ENCODE measurements around the gene NEDD4L. TPM values are rescaled to one million over a fixed set of nuclear protein-coding genes. Genes with fewer than 3 reads are reported as not detected.
A peak's percentile ranks its signal among the peaks of the same experiment; 100 is the strongest.

Gene NEDD4L
- total RNA-seq, 1 donor = 31.5 TPM

DNA sequence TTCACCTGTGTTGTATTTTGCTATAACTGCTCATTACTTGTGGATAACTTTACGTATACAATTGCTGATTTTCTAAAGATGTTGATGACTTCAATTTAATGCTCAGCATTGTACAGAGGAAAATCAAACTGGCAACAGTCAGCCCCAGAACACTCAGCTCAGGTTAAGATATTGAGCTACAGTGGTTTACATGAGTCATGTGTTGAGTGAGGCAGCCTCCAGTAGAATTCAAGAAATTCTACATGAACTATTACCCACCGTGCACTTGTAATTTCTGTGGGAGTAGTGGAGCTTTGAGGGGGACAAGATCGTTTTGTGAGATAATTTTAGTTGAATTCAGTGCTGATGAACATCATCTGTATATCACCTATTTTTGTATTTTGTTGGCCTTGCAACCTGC, 292.6 kb downstream of the NEDD4L start:
- DNase-seq (ENCODE audit: low read depth) = no peak
- TF ChIP-seq, protein P1, sequence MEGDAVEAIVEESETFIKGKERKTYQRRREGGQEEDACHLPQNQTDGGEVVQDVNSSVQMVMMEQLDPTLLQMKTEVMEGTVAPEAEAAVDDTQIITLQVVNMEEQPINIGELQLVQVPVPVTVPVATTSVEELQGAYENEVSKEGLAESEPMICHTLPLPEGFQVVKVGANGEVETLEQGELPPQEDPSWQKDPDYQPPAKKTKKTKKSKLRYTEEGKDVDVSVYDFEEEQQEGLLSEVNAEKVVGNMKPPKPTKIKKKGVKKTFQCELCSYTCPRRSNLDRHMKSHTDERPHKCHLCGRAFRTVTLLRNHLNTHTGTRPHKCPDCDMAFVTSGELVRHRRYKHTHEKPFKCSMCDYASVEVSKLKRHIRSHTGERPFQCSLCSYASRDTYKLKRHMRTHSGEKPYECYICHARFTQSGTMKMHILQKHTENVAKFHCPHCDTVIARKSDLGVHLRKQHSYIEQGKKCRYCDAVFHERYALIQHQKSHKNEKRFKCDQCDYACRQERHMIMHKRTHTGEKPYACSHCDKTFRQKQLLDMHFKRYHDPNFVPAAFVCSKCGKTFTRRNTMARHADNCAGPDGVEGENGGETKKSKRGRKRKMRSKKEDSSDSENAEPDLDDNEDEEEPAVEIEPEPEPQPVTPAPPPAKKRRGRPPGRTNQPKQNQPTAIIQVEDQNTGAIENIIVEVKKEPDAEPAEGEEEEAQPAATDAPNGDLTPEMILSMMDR (IDR thresholded peaks at IDR 0.05; ENCODE audit: insufficient read depth, low read depth, low read length) = no peak
- H3K4me3 ChIP-seq (ENCODE audit: low read depth, low read length) = no peak overlapping the region

DNA sequence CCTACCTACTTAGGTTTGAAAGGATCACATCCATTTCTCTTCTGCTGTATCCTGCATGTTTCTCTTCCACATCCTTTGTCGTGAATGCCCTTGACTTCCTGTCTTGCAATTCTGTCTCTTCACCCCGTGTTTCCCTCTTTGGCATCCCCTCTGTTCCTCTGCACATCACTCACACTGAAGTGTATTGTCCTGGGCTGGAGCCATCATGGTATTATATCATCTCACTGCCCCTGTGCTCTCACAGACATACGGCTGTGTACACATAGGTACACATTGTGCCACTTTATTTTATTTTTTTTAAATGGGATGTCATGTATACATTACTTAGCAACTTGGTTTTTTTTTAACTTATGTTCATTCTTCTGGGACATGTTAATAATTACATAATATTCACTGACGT, 293.3 kb downstream of the NEDD4L start:
- TF ChIP-seq, protein P1 (IDR thresholded peaks at IDR 0.05; ENCODE audit: insufficient read depth, low read depth, low read length) = no peak
- no peak overlapping the region for H3K4me3 ChIP-seq (ENCODE audit: low read depth, low read length)
- DNase-seq (ENCODE audit: low read depth) = no peak

DNA sequence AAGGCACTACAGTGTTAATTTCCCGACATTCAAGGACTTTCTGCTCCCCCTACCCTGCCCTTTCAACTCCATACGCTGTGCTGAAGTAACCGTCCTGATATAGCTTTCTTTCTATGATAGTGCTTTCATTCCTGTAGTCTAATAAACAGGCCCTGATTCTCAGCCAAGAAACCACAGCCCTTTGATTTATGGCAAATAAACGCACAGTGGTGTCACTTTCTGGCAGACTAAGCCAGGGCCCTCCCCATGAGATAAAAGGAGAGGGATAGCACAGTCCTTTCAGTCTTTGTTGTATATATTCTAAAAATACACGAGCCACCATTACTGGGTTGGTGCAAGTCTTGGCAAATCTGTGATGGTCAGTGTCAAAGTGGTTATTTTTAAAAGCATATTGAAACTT, 293.7 kb downstream of the NEDD4L start:
- H3K4me3 ChIP-seq (ENCODE audit: low read depth, low read length) = no peak overlapping the region
- DNase-seq (ENCODE audit: low read depth) = peak; percentile 75
- TF ChIP-seq, protein P1 (IDR thresholded peaks at IDR 0.05; ENCODE audit: insufficient read depth, low read depth, low read length) = no peak

DNA sequence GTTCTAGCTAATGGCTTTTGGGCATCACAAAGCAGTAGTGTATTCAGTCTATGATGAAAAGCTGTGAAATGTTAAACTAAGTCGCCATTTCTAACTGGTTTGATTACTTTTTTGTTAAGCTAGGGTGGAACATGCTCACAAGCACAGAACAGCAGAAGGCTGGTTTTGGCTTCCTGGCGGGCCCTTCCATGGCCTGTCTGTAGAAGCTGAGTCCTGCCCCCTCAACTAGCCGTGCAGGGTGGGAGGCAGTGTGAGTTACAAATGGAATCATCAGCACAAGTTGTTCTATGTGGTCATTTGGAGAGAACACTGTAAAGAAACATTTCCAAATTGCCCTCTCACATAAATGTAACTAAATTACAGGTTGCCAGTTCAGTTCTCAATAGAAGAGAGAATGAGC, 294.1 kb downstream of the NEDD4L start:
- TF ChIP-seq, protein P1 (IDR thresholded peaks at IDR 0.05; ENCODE audit: insufficient read depth, low read depth, low read length) = no peak
- no peak for DNase-seq (ENCODE audit: low read depth)

DNA sequence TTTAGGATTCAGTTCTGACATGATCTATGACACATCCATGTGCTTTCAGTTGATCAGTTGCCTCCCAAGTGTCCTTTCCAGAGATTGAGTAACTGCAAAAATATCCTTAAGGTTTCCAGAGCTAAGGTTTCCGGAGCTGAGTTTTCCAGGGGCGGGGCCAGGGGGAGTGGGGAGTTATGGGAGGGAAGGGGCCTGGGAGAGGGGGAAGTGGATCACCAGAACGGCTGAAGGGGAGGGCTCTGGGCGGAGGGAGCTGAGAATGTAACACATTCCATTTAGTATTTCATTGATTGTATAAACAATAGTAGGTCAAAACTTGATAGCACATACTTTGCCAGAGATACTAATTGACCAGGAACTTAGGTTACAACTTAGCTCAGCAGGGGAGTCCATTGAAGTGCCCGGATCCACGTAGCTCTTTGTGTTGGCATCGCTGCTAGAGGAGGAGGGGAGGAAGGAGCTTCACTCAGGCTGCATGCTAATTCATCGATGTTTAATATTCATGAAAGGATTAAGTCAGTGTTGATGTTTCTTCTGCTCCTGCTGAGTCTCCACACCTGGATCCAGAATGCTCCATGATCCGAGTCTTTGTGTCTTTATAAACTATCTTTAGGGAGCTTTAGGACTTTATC, 295.1 kb downstream of the NEDD4L start:
- no peak for DNase-seq (ENCODE audit: low read depth)
- no peak overlapping the region for H3K4me3 ChIP-seq (ENCODE audit: low read depth, low read length)
- TF ChIP-seq, protein P1 (IDR thresholded peaks at IDR 0.05; ENCODE audit: insufficient read depth, low read depth, low read length) = no peak

More for the DNA sequence above, 294.1 kb downstream of the NEDD4L start:
- no peak overlapping the region for H3K4me3 ChIP-seq (ENCODE audit: low read depth, low read length)

DNA sequence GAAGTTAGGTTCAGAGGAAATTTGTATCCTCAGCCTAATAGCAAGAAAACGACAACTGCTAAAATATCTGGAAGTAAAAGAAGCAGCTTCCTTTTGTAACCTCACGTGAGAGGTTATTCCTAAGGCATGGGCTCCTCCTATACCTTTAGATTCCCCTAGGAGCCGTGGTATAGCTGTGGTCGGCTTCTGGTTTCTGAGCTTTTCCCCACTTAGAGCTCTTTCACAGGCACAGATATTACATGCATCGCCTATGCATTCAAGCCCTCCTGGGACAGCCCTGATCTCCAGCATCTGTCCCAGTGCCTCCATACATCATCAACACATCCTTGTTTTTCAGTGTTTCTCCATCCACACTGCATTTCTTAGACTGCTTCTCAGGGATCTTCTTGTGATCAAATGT, 295.9 kb downstream of the NEDD4L start:
- TF ChIP-seq, protein P1 (IDR thresholded peaks at IDR 0.05; ENCODE audit: insufficient read depth, low read depth, low read length) = no peak
- DNase-seq (ENCODE audit: low read depth) = no peak
- no peak overlapping the region for H3K4me3 ChIP-seq (ENCODE audit: low read depth, low read length)

DNA sequence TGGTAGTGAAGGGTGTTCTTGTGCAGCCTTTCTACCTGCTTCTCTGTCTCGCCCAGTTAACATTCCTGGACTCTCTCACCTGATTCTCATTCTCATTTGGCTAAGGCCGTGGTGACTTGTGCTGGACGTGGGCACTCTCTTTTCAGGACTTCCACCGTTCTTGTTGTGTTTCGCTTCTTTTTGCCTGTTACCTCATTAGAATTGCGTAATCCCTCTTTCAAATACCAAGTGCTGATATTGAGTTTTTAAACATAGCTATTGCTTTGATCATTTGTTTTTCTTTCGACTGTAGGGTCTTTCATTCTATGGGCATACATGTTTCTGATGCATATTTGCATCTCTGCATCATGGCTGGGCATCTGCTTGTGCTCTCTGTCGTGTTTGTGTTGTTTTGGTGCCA, 297.9 kb downstream of the NEDD4L start:
- TF ChIP-seq, protein P1 (IDR thresholded peaks at IDR 0.05; ENCODE audit: insufficient read depth, low read depth, low read length) = no peak
- H3K4me3 ChIP-seq (ENCODE audit: low read depth, low read length) = no peak overlapping the region
- DNase-seq (ENCODE audit: low read depth) = no peak

Measured in fibroblast of villous mesenchyme (primary cell).